Measurements from ENCODE around the gene CCNQ. TPM values are rescaled to one million over a fixed set of nuclear protein-coding genes. Genes with fewer than 3 reads are reported as not detected.

Gene CCNQ
- total RNA-seq, 1 donor from 2014 or later: 25.4 TPM

- intact Hi-C loops (cut with micrococcal nuclease): no loop called here
These were observed 52.6 kb downstream of the CCNQ start for GRCh38 chrX:153546386-153546785.

GRCh38 chrX:153544727-153545126 lies 54.2 kb downstream of the CCNQ start:
- intact Hi-C loops (cut with micrococcal nuclease): no loop called here

GRCh38 chrX:153539979-153540358 lies 59.0 kb downstream of the CCNQ start:
- intact Hi-C loops (cut with micrococcal nuclease): loop anchor here (1.0 kb wide), 1 partner anchor 128 kb away; no protein-coding TSS in a partner anchor

- intact Hi-C loops (cut with micrococcal nuclease): loop anchor here (1.0 kb wide), 1 partner anchor 129 kb away; no protein-coding TSS in a partner anchor
These were observed 59.6 kb downstream of the CCNQ start for GRCh38 chrX:153539171-153539978.

GRCh38 chrX:153538424-153538823 lies 60.5 kb downstream of the CCNQ start:
- intact Hi-C loops (cut with micrococcal nuclease): no loop called here

Other genes starting within 250 kb of the CCNQ start
- gene PNMA6E, start 197.8 kb downstream of the CCNQ start, total RNA-seq: not detected in 2 replicates
- 1.3 and 1.5 TPM in 2 replicates for gene ZFP92, start 187.7 kb downstream of the CCNQ start, total RNA-seq
- 2.2 and 2.3 TPM in 2 replicates for gene TREX2, start 153.1 kb downstream of the CCNQ start, total RNA-seq
- gene HAUS7, start 128.6 kb downstream of the CCNQ start, total RNA-seq: 50.3 and 57.5 TPM in 2 replicates
- gene BGN, start 104.2 kb downstream of the CCNQ start, total RNA-seq: not detected in 2 replicates
- not detected in 2 replicates for gene ATP2B3, start 81.5 kb downstream of the CCNQ start, total RNA-seq
- gene DUSP9, start 48.1 kb upstream of the CCNQ start, total RNA-seq: not detected in 2 replicates
- 0.32 TPM in 1 of 2 replicates, not detected in the other for gene PNCK, start 74.7 kb upstream of the CCNQ start, total RNA-seq
- 1.0 and 1.4 TPM in 2 replicates for gene SLC6A8, start 88.8 kb upstream of the CCNQ start, total RNA-seq
- gene BCAP31, start 125.2 kb upstream of the CCNQ start, total RNA-seq: 155 and 157 TPM in 2 replicates
- 12.4 and 13.1 TPM in 2 replicates for gene ABCD1, start 125.7 kb upstream of the CCNQ start, total RNA-seq
- 1.2 and 1.9 TPM in 2 replicates for gene PLXNB3, start 165.1 kb upstream of the CCNQ start, total RNA-seq
- gene SRPK3, start 181.9 kb upstream of the CCNQ start, total RNA-seq: not detected in 2 replicates
- gene IDH3G, start 195.2 kb upstream of the CCNQ start, total RNA-seq: 72.7 and 76.4 TPM in 2 replicates
- 287 and 297 TPM in 2 replicates for gene SSR4, start 195.5 kb upstream of the CCNQ start, total RNA-seq
- gene PDZD4, start 231.4 kb upstream of the CCNQ start, total RNA-seq: 0.68 and 0.70 TPM in 2 replicates